OCI-LY3 (cell line): ENCODE data around the gene ZNF10.

Source experiments
- H2AFZ ChIP-seq: fragments of 200-600, 300-600 bp; shearing (Covaris generic); 2 replicates; pipeline ENCODE4 v1.6.0; 2014; ENCODE audit warnings: antibody characterized with exemption, low read depth, low read length
- H3K27ac ChIP-seq: fragments of 200-600, 300-600 bp; sonication (generic); 2 replicates; pipeline ENCODE4 v1.5.1; 2014; ENCODE audit warnings: mild to moderate bottlenecking, low read length, moderate library complexity, mixed read lengths
- H3K27me3 ChIP-seq: fragments of 200-600, 300-600 bp; sonication (generic); 2 replicates; pipeline ENCODE4 v1.6.1; 2014; ENCODE audit warnings: low read depth, low read length, mixed read lengths
- H3K36me3 ChIP-seq: fragments of 200-600, 300-600 bp; sonication (generic); replicated peaks from 2 replicates; pipeline ENCODE3; 2014; ENCODE audit warnings: low read depth, low read length, mixed read lengths
- H3K4me1 ChIP-seq: fragments of 300-600, 200-600 bp; sonication (generic); 2 replicates; pipeline ENCODE4 v1.6.1; 2014; ENCODE audit warnings: low read length, mixed read lengths
- H3K4me2 ChIP-seq: fragments of 200-600, 300-600 bp; sonication (generic); 2 replicates; pipeline ENCODE4 v1.6.1; 2014; ENCODE audit warnings: low read length, mixed read lengths
- H3K4me3 ChIP-seq: fragments of 300-600, 200-600 bp; sonication (generic); 2 replicates; pipeline ENCODE4 v1.5.1; 2014; ENCODE audit warnings: antibody characterized with exemption, mild to moderate bottlenecking, low read length, moderate library complexity
- H3K79me2 ChIP-seq: fragments of 300-600, 200-600 bp; shearing (Covaris generic); 2 replicates; pipeline ENCODE4 v1.6.1; 2014; ENCODE audit warnings: mild to moderate bottlenecking, low read length, mixed read lengths
- H3K9ac ChIP-seq: fragments of 300-600, 200-600 bp; shearing (Covaris generic); 2 replicates; pipeline ENCODE4 v1.6.0; 2014; ENCODE audit warnings: mild to moderate bottlenecking, low read length, moderate library complexity
- H3K9me3 ChIP-seq: fragments of 200-600, 300-600 bp; shearing (Covaris generic); 2 replicates; pipeline ENCODE4 v1.6.1; 2014; ENCODE audit warnings: low read length, mixed read lengths; ENCODE audit not compliant: insufficient read depth
- H4K20me1 ChIP-seq: fragments of 200-600, 300-600 bp; sonication (generic); 2 replicates; pipeline ENCODE4 v1.6.1; 2016; ENCODE audit warnings: low read length, mixed read lengths; ENCODE audit not compliant: insufficient read depth
- CTCF ChIP-seq: fragments of 200-600, 300-600 bp; sonication (generic); IDR thresholded peaks from 2 replicates; pipeline ENCODE4 v1.5.1; 2014; ENCODE audit warnings: antibody characterized with exemption, low read length, low read depth
- EZH2phosphoT487 ChIP-seq: fragments of 200-600 bp; shearing (Covaris generic); IDR thresholded peaks from 2 replicates; pipeline ENCODE4 v1.6.1; 2018; ENCODE audit warnings: antibody characterized with exemption, mixed run types, low read depth

ZNF10 gene

GRCh38 chr12:133130038-133130807 lies at the start of gene ZNF10, which contains the start of gene ZNF891:
TSS of gene ZNF10 (plus strand) at chr12:133130627. CDS start at chr12:133144493, 13,866 bp downstream.
TSS of gene ZNF891 (minus strand) at chr12:133130274. CDS start at chr12:133121918, 8,356 bp downstream.
- Histone ChIP-seq H3K36me3 (peaks cover 73% of the 10 kb centered on the region), H4K20me1 (no peaks in the 10 kb centered on the region), H3K9me3 (peaks cover 39% of the 10 kb centered on the region; the same call in 1 of the 2 replicates), H3K79me2 (peaks cover 20% of the 10 kb centered on the region), H3K4me1 (no peaks in the 10 kb centered on the region), H3K27me3 (no peaks in the 10 kb centered on the region), H3K4me2 (peak within 1 kb of the TSS; percentile 77), H3K9ac (peak within 1 kb of the TSS; percentile 76), H3K4me3 (peak within 1 kb of the TSS; percentile 86), H2AFZ (peak within 1 kb of the TSS; percentile 91), H3K27ac (peak within 1 kb of the TSS; percentile 76)
- TF ChIP-seq EZH2phosphoT487 = no peak

- Histone ChIP-seq H2AFZ (peak overlapping the region; percentile 48), H3K9ac (peak overlapping the region; percentile 95), H3K4me3 (peak overlapping the region; percentile 88), H3K27ac (peak overlapping the region; percentile 94), H4K20me1 (no peaks in the 10 kb centered on the region), H3K36me3 (peaks cover 55% of the 10 kb centered on the region), H3K4me2 (peak overlapping the region; percentile 64), H3K27me3 (no peaks in the 10 kb centered on the region), H3K79me2 (peaks cover 12% of the 10 kb centered on the region), H3K4me1 (peaks cover 19% of the 10 kb centered on the region), H3K9me3 (peaks cover 50% of the 10 kb centered on the region)
- TF ChIP-seq CTCF = no peak
- no peak for TF ChIP-seq EZH2phosphoT487
Measured at GRCh38 chr12:133081159-133081780, 49.2 kb upstream of the ZNF10 start.

- H3K9ac ChIP-seq = no peak overlapping the region
- H3K4me2 ChIP-seq = no peak overlapping the region
- H2AFZ ChIP-seq = no peak overlapping the region
- H3K9me3 ChIP-seq = peaks cover 50% of the 10 kb centered on the region
- no peak overlapping the region for H3K27ac ChIP-seq
- no peaks in the 10 kb centered on the region for H4K20me1 ChIP-seq
- peaks cover 75% of the 10 kb centered on the region for H3K36me3 ChIP-seq
- H3K4me1 ChIP-seq = peaks cover 19% of the 10 kb centered on the region
- no peaks in the 10 kb centered on the region for H3K27me3 ChIP-seq
- no peak overlapping the region for H3K4me3 ChIP-seq
- TF ChIP-seq CTCF (no peak), EZH2phosphoT487 (no peak)
- peaks cover 12% of the 10 kb centered on the region for H3K79me2 ChIP-seq
Measured at GRCh38 chr12:133083345-133083744, 47.1 kb upstream of the ZNF10 start.

GRCh38 chr12:133105620-133106019 lies 24.8 kb upstream of the ZNF10 start:
- Histone ChIP-seq H3K79me2 (no peaks in the 10 kb centered on the region), H3K27me3 (no peaks in the 10 kb centered on the region), H2AFZ (no peak overlapping the region), H3K4me3 (no peak overlapping the region), H3K9me3 (peaks cover 89% of the 10 kb centered on the region), H4K20me1 (no peaks in the 10 kb centered on the region), H3K27ac (no peak overlapping the region), H3K9ac (no peak overlapping the region), H3K36me3 (peaks cover 96% of the 10 kb centered on the region), H3K4me1 (no peaks in the 10 kb centered on the region), H3K4me2 (no peak overlapping the region)
- no peak for TF ChIP-seq CTCF
- TF ChIP-seq EZH2phosphoT487 = no peak
